Measurements from ENCODE around the gene NRXN3. TPM values are rescaled to one million over a fixed set of nuclear protein-coding genes. Genes with fewer than 3 reads are reported as not detected.

NRXN3 gene
- total RNA-seq, 2 donors from 2014 or later, result 1.6 to 1.9 TPM

DNA sequence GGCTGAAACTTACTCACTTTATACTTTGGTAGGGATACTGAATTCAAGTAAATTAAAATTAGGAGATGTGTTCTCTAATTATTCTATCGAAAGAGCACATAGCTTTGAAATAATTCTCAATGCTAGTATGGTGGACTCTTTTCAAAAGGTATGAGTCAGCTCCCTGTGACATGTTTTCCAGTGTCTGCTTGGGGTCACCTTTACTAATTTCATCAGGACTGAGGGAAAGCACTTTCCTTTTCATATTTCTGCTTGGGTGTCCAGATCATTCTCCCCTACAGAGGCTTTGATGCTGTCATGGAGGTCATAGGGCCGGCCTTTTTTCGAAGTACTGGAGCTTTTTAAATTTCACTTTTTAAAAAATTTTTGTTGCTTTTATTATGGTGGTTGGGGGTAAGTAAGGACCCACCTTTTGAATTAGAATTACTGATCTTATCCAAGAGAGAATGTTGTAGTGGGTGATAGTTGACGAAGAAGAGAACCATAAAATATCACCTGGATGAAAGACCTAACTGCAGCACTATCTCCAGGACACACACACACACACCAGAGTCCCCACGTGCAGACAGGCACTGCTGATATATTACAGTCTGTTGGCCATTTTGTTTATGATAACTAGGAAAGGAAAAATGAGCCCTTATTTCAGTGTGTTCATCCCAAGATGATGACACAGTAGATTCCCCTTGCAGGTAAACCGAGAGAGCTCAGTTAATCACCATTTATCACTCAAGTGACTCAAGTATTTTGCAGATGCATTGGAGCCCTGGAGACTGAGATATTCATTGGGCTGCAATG, 1482.5 kb downstream of the NRXN3 start:
- no peak for DNase-seq
- ATAC-seq, result no peak
- intact Hi-C loops (cut with DNase I), result no loop called here

DNA sequence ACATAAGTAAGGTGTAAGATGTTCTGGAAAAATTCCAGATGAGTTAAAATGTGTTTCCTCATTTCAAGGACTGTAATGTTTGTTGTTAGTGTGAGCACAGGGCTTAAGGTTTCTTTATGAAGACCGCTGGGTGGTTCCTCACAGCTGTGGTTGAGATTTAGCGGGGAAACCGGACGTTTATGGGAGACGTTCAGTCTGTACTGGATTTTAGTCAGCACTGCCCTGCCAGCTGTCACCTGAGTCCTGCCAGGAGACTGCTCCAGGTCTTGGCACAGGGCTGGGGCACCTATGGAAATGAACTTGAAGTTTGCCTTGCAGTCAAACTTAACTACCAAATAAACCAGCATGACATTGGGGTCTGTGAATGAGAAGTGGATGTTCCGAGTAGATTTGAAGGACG, 1485.9 kb downstream of the NRXN3 start:
- DNase-seq (no peak), ATAC-seq (no peak)
- intact Hi-C loops (cut with DNase I), result no loop called here

DNA sequence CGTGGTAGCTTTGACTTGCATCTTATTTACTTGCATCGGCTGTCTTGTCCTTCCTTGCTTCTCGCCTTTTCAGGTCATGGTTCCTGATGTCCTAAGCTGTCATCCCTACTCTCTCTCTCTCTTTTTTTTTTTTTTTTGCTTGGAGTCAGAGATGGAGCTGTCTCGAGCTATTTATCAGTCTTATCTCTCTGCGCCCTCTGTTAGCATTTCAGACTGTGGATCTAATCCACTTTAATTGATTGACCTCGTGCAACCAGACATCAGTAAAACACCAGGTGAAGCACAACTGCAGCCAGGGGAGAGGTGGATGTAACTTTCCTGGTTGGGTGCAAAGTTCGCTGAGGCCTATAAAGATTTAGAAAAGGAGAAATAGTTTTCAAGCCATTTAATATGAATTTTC, 1486.3 kb downstream of the NRXN3 start:
- no peak for ATAC-seq
- intact Hi-C loops (cut with DNase I), result no loop called here
- DNase-seq, result no peak

DNA sequence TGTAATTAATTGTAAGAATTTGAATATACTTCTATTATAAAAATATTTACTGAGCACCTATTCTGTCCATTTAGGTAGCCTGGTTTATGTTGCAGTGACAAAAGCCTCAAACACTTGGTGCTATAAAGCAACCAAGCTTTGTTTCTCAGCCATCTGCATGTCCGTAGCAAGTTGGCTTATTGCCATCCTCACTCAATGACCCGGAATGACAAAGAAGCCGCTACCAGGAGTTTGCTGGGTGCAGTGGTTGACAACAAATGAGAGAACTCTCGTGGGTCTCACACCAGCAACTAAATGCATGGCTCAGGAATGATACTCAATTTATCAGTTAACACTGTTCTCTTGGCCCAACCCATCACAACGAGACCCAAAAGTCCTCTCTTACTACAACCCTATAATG, 1488.0 kb downstream of the NRXN3 start:
- DNase-seq (no peak), ATAC-seq (no peak)
- intact Hi-C loops (cut with DNase I), result no loop called here

DNA sequence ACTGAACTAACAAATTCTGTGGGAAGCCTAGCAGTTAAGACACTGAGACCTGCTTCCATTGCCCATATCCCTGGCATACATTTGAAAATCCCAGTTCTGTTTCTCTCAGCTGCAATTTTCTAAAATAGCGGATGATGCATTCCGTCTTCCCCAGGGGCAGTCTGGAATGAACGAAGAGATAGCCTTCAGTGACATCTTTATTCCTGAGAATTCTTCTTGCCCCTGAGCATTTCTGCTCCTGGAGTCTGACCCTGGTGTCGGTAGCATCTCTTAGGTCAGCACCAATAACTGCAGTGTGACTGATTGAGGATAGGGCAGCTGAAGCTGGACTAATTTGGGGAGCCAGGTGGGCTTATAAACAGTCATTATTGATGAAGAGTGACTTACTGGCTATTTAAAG, 1488.6 kb downstream of the NRXN3 start:
- no peak for ATAC-seq
- DNase-seq, result no peak
- intact Hi-C loops (cut with DNase I), result no loop called here

DNA sequence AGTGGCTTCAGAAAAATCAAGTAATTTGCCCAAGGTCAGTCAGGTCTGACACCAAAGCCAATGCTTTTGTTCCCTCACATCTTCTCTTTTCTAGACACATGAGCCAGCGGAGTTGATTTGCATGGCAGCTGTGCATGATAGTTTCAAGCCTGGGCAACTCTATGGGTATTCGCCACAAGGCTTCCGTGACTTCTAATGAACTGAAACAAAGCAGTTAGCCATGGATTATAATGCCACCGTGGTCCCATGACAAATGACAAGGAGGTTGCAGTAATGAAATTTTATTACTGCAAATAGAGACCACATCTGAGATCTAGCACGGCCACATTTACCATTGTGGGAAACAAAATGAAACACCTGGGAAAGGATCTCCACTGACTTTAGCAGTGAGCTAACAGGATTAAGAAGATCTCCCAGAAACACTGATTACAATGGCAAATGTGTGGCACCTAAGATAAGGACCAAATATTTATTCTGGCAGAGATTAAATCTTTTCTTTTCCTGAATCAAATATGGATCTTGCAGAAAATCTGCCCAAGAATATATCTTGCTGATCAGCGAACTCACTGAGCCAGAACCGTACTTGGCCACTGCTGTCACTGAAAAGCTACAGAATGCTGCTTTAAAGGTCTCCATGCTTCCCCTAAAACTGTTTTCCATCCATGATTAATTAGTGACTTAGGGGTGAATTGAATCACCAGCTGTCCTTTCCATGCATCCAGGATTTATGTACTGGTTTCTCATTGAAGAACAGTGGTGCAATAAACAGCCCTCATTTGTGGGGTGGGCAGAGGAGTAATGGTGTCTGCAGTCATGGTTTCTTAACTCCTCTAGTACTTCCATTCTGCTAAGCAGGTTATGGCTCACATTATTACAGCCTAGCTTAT, 1490.1 kb downstream of the NRXN3 start:
- ATAC-seq, result no peak
- no peak for DNase-seq
- intact Hi-C loops (cut with DNase I), result no loop called here

DNA sequence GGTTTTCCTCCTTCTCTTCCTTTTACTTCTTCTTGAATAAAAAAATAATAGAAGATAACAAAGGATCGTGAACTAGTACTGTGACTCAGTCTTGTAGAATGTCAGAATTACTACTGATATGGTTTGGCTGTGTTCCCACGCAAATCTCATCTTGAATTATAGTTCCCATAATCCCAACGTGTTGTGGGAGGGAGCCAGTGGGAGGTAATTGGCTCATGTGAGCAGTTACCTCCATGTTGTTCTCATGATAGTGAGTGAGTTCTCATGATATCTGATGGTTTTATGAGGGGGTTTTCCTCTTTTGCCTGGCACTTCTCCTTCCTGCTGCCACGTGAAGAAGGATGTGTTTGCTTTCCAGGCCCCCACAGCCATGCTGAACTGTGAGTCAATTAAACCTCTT, 1491.6 kb downstream of the NRXN3 start:
- intact Hi-C loops (cut with DNase I), result no loop called here
- DNase-seq (no peak), ATAC-seq (no peak)

DNA sequence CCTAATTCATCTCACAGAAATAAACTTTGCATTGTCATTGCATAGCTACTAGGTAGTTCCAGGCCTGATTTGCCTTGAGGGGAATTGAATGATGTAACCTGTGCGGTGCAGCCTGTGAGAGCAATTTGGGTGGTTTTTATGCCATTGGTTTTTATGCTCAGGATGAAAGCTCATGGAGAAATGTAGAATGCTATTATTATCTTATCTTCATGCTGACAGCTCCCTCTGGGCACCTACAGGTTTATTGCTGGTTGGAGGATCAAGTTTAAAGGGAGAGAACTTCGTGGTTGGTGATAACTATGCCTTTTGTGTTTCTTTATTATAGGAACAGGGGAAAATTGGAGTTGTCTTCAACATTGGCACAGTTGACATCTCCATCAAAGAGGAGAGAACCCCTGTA, 1493.3 kb downstream of the NRXN3 start:
- DNase-seq (no peak), ATAC-seq (no peak)
- intact Hi-C loops (cut with DNase I), result no loop called here

DNA sequence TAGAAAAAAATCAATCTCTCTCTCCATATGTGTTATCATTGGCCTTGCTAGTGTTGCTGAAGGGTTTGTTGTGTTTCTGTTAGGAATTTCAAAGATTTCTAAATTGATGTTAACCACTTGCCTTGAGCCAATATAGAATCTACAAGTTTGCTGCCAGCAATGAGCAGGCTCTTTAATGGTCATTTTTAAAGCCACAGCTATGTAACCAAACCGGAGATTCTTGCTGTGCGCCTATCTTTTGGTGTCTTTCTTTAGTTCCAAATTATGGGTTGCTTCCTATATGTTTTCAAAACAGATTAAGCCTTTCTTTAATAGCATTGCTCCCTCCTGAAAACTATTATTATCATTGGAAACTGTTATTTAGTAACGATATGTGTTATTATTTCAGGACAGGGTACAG, 1495.4 kb downstream of the NRXN3 start:
- intact Hi-C loops (cut with DNase I), result no loop called here
- ATAC-seq, result no peak
- no peak for DNase-seq

DNA sequence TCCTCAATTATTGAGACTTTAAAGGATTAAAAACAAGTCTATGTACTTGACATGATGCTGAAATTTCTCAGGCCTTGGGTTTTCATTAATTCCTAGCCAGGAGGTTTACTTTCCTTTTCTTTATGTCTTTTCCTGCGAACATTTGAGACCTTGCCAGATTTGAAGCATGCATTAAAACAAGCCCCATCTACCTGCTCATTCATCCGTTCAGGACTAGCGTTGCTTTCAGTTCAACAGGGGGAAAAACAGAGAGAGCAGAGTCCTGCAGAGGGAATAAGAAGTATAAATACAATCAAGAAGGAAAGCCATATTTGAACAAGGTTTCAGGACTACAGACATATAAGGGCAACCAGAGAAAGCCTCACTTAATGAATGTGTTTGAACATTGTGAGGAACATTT, 1498.8 kb downstream of the NRXN3 start:
- no peak for ATAC-seq
- intact Hi-C loops (cut with DNase I), result no loop called here
- no peak for DNase-seq

DNA sequence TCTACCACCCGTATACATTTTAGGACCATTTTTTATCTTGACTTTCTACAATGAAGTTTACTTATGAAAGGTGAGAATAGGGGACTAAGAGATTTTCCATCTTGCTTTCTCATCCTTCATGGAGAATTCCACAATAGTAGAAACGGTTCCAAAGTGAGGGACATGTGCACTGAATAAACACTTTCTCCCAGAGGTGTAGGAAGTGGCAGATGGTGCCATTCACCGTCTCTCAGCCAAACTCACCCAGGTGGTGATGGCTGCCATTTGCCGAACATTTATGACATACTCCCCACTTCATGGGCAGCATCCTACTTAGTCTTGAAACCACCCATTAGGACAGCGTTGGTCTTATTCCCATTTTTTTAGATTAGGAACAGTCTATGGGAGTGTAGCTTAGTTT, 1500.6 kb downstream of the NRXN3 start:
- intact Hi-C loops (cut with DNase I), result no loop called here

DNA sequence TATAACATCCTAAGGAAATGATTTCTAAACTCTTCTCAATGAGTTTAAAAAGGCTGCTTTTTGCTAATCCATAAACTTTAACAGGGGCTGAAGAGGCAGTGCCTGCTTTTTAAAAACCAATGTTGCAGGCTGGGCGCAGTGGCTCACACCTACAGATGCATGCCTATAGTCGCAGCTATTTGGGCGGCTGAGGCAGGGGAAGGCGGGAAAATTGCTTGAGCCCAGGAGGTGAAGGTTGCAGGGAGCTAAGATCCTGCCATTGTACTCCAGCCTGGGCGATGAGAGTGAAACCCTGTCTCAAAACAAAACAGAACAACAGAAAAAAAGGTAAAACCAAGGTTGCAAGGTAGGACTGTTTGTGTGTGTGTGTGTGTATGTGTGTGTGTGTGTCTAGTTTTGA, 1509.9 kb downstream of the NRXN3 start:
- ATAC-seq (no peak), DNase-seq (no peak)
- intact Hi-C loops (cut with DNase I), result no loop called here

More for the DNA sequence above, 1500.6 kb downstream of the NRXN3 start:
- DNase-seq, result no peak
- ATAC-seq, result no peak

DNA sequence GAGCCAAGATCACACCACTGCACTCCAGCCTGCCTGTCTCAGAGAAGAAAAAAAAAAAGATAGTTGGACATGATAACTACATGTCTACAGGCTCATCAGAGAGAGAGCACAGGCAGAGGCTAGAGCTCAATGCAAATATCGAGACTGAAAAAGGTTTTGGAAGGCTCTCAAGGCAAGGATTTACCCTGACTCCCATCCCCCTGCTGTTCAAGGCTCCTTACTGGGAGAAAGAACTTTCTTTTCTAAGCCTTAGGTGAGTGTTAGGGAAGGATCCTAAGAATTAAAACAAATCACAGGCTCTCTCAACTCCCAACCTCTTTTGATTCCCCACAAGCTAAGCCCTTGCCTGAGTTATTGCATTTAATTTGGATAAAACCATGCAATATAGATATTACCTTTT, 1516.0 kb downstream of the NRXN3 start:
- intact Hi-C loops (cut with DNase I), result no loop called here
- no peak for DNase-seq
- no peak for ATAC-seq

DNA sequence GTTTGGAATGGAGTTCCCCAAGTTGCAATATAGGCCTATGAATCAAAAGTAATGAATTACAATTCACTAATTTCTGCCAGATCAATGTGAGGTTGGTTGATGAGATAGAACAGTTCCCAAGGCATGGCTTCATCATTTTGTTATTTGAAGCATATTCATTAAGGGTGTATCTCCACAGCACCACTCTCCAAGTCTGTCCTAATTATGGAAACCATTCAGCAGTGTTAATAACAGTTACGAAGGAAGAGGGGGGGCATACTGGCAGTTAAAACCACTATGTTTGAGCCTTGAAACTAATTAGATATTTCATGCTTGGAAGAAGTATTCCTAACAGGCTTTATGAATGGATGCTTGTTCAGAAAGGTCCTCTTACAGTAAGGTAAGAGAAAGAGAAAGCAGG, 1520.8 kb downstream of the NRXN3 start:
- intact Hi-C loops (cut with DNase I), result no loop called here
- ATAC-seq, result no peak

DNA sequence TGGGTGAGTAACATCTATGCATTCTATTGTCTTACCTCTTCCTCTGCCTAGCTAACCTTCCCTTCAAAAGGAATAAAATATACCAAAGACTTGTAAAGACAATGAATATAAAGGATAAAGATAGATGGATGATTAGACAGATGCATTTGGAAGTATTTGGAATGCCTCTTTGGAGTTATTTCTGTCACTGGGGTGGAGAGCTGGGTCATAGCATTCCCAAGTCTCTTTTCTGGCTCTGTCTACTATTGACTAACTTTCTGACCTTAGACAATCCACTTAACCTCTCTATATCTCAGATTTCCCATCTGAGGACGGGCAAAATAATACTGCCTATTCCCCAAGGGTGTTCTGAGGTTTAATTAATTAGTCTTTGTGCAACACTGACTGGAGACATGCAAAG, 1523.8 kb downstream of the NRXN3 start:
- DNase-seq, result no peak
- no peak for ATAC-seq
- intact Hi-C loops (cut with DNase I), result no loop called here

More for the DNA sequence above, 1520.8 kb downstream of the NRXN3 start:
- no peak for DNase-seq

DNA sequence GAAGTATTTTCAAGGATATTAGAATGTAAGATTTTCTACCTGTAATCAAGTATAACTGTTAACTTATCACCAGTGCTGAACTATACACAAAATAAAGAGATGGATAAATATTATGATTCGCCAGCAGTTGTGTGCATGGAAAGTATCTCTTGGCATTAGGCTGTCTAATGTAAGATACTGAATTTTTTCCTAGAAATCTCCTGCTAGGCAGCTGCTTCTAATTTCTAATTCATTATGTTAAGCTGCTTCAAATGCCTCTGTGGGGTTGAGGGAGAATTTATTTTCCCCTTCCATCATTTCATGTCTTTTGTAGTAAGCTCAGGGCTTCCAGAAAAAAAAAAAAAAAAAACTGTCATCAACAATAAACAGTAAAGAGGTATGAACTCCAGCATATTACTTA, 1525.1 kb downstream of the NRXN3 start:
- intact Hi-C loops (cut with DNase I), result no loop called here
- ATAC-seq (no peak), DNase-seq (no peak)

DNA sequence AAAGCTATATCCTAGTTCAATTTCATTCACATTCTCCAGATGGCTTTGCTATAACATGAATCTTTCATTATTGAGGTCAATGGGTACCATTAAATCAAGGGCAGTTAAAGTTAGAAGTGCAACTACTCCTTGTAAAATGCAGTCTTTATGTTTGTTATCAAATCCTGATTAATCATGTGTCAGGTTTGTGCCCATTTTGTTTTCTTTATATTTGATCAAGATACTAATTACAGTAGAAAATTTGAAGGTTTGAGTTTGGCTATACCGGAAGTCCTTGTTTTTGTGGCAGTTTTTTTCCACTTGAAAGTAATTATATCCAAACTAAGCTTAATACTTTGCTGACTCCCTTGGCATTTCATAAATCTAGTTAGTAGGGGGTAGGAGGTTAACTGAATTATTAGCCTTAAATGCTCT, 1528.1 kb downstream of the NRXN3 start:
- intact Hi-C loops (cut with DNase I), result no loop called here
- no peak for DNase-seq
- ATAC-seq, result no peak

DNA sequence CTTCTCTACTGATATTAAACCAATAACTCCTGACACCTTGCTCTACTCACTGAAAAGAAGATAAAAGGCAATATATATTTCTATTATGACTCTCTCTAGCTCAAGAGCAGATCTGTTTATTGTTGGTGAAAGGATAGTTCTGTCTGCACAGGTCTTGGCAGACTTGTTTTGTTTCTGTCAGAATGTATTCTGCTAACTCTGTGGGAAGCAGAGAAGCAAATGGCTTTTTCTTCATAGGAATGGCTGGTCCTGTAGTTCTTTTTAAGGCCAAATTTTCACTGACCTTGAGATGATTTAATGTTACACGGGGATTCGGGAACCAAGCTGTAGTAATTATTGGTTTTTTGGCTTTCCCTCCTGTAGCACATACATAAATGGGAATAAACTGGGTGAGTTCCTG, 1529.0 kb downstream of the NRXN3 start:
- no peak for ATAC-seq
- intact Hi-C loops (cut with DNase I), result no loop called here
- DNase-seq, result no peak

DNA sequence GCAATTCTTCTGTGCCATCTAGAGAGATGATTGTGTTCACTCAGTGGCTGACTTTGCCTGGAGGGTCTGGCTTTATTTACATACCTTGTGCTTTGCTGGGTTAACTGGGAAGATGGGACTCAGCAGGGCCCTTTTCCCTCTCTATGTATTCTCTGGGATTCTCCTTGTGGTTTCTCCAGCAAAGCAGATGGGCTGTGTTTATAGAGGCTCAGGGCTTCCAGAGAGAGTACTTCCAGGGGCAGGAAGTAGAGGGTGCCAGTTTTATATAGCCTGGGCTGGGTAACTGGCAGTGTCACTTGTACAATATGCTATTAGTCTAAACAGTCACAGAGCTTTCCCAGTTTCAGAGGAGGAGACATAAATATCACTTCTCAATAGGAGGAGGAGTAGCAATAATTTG, 1531.2 kb downstream of the NRXN3 start:
- DNase-seq (no peak), ATAC-seq (no peak)
- intact Hi-C loops (cut with DNase I), result no loop called here

DNA sequence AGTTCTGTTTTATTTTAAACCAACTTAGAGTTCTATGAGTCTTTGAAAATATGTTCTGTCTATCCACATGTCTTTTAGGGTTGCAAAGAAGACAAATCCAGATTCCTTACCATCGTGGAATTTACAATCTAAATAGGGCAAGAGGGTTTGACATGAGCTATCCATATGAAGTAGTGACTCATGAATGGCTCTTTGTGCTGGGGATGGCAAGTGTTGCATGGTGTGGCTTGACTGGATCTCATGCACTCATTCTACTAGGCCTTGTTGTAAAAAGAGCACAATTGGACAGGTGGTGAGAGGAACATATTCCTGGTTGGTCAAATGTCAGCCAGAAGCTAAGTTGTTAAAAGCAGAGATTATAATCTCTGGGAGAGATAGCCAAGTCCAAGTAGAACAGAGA, 1532.0 kb downstream of the NRXN3 start:
- intact Hi-C loops (cut with DNase I), result no loop called here
- ATAC-seq (no peak), DNase-seq (no peak)

DNA sequence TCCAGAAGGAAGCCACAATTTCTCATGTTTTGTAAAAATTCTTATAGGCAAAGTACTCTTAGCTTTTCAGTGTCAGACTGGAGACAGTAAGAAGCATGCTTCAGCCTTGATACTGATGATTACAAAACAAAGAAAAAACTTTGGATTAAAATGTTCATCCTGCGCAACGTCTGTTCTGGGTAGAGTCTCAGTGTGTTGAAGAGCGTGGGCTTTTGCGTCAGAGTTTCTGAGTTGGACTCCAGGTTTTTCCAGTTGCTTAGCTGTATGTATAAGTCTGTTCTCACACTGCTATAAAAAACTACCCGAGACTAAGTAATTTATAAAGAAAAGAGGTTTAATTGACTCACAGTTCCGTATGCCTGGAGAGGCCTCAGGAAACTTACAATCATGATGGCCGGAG, 1533.0 kb downstream of the NRXN3 start:
- ATAC-seq (no peak), DNase-seq (no peak)
- intact Hi-C loops (cut with DNase I), result no loop called here
